Frontal cortex (tissue), 4 donors: Measurements from ENCODE around the gene AFAP1. TPM values are rescaled to one million over a fixed set of nuclear protein-coding genes. Genes with fewer than 3 reads are reported as not detected.
A peak's percentile ranks its signal among the peaks of the same experiment; 100 is the strongest.

Experiments used
- DNase-seq, 2 donors: peaks; one replicate each; pipeline ENCODE4 v3.0.0; 2012; ENCODE audit warnings: low spot score in 2 of 2
- FAIRE-seq: peaks from 2 replicates; lab custom pipeline; 2012; peaks lifted over from hg19 to GRCh38; lab: Jason Lieb, UNC
- total RNA-seq: library from RNA; depleted of rRNA; stranded (reverse); fragments of >200 nt; gene quantifications from one replicate; pipeline ENCODE4 v1.2.3, GENCODE V29; 2014
- donor health status: control.
- donor health status: control.
- donor health status: control.

The AFAP1 gene
- total RNA-seq, 1 donor from 2014 or later: 45.2 TPM

DNA sequence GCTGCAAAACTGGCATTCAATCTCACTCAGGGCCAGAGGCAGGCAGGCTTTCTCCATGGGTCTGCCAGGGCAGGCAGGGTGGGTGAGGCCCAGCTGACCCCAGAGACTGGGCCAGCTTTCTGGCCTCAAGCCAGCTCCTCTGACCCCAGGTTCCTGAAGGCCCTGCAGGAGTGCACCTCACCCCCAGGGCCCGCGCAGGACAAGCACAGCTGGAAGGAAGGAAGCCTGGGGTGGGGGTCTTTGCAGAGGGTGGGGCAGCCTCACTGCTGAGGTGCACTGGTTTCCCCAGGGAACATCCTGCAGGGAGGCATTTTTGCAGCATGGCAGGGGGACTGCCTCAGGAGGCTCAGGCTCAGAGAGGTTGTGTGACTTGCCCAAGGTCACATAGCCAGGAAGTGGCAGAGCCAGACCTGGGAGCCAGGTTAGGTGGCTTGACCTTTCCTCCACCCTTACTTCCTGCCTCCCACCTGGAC, 31.5 kb upstream of the AFAP1 start:
- FAIRE-seq (no peak), DNase-seq (no peak)

DNA sequence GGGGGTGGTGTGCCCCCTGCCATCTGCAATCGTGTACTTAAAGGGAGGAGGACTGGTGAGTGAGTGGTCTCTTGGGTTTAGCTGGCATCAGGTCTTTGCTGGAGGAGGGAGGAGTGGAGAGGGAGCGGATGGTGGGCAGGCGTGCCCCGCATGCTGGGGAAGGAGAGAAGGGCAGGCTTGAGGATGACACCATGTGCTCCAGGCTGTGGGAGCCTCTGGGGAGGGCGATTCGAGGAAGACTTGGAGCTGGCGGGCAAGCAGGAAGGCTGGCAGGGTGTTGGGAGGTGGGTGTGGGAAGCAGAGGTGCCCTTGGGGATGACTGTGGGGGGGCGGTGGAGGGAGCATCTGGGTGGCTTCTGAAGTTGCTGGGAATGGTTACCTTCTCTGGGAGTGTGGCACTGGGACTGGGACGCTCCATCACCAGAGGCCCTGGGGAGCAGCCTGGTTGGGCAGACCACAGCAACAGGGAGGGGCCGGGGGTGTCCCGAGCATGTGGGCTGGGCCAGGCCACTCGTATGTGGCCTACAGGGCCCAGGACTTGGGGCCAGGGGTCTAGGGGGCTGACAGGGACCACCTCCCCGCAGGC, 30.8 kb upstream of the AFAP1 start:
- FAIRE-seq (no peak), DNase-seq (no peak)

DNA sequence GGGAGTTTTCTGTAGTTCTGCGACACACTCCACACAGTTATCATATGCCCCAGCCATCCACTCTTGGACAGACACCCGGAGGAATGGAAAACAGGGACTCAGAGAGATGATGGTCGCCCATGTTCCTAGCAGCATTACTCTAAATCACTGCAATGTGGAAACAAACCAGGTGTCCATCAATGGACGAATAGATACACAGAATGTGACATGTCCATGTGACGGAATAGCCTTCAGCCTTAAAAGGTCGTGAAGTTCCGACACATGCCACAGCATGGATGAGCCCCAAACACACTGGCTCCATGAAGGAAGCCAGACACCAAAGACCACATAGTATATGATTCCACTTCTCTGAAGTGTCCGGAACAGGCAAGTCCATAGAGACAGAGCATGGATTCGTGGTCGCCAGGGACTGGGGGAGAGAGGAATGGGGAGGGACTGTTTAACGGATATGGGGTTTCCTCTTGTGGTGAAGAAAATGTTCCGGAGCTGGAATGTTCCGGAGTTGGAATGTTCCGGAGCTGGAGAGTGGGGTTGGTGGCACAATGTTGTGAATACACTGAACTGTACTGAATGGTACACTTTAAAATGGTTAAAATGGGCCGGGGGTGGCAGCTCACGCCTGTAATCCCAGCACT, 28.7 kb upstream of the AFAP1 start:
- FAIRE-seq (no peak), DNase-seq (no peak)

DNA sequence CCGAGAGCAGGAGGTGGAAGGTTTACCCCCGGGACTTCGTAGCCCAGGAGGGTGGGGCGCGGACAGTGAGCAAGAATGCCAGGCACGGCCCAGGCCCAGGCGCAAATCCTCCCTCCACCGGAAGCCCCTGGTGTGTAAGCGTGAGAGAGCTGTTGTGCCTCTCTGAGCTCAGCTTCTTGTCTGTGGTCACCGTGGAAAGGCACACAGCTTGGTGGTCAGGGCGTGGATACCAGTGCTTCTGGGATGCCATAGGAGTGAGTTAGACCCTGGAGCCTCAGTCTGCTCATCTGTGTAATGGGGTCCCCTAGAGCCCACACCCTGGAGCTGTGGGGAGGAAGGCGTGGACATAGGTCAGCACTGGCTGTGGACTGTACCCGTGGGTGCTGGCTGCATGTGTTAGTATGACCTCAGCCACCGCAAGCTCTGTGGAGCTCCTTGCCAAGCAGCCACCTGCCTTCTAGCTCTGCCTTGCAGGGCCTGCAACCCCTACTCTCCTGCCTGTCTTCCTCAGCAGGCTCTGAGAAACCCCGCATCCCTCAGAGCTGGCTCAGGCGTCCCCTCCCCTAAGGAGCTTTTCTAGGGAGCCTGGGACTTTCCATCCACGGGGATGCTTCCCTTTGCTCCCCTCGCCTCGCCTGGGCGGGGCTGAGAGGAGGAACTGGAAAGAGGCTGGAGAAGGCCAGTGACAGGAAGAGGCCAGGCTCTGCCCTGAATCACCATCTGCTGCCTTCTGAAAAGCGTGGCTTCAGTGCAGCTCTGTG, 28.0 kb upstream of the AFAP1 start:
- DNase-seq: no peak
- no peak for FAIRE-seq

DNA sequence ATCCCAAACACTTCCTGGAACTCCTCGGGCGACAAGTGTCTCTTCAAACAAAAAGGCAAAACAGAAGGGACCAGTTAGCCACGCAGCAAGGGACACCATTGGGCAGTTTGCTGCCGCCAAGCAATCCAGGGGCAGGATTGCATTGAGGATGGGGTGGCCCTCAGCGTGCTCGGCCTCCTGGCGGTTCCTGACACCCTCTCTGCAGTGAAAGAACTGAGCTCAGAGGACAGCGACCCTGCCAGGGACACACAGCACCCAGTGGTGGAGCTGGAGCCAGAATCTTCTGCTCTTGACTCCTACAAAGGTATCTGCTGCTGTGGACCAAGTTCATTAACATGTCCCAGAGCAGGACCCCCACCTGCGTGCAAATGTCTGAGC, 27.4 kb upstream of the AFAP1 start:
- FAIRE-seq: no peak
- no peak for DNase-seq

DNA sequence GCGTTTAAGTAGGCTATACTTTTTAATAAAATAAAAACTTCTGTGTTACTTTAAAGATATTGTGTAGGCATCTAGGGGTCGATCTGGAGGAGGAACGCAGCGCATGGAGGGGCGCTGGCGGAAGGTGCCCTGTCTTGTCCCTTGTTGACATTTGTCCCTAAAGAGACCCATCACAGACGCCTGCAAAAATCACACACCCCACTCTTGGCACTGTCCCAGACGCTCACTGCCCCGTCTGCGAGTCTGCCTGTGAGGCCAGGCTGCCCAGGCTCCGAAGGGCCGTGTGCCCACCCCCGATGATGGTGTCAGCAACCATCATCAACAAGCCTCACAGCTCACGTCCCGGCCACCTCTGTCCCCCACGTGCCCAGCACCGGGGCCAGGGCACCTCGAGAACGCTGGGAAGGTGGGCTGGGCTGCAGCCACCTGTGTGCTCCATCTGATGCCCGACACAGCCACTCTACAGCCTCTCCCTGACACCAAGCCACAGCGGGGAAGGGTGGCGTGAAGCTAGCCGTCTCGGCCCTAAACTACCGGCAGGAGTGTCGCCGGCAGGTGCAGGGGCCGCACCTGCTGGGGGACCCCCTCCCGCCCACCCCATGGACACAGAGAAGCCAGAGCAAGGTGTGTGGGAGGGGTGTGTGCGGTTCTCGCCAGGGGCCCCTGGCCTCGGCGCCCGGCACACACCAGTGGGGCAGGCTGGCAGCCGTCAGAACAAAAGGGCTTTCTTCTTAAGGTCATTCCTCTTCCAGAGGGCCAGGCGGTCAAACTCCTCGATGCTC, 26.8 kb upstream of the AFAP1 start:
- DNase-seq: no peak
- FAIRE-seq: no peak

DNA sequence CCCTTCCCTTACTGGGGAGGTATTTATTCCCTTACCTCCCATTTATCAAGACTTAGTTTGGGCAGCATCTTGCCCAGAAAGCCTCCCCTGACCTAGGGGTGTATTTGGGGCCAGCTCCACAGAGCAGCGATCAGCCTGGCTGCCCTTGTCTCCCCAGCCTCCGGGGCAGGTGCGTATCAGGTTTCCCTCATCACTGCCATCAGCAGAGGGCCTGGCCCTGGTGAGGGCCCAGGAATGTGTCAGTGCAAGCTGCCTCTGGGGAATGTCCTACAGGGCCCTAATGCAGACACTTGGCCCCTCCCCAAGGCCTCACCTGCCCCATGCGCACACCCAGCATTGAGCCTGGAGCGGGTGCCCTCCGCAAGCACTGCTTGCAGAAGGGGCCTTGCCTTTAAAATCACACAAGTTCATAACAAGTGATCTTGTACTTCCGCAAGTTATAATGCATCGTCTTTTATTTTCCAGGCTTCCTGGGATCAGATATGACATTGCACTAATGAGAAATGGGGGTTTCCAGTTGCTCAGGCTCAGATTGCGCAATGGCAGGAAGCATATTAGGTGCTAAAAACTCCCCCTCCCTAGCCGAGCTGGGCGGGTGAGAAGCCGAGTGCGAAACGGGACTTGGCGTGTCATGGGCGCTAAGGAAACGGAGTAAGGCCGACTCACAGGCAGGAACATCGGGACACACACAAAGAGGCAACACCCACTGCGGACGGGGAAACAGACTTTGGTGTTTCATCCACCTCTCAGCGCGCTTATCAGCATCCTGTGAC, 25.4 kb upstream of the AFAP1 start:
- FAIRE-seq: no peak
- no peak for DNase-seq

DNA sequence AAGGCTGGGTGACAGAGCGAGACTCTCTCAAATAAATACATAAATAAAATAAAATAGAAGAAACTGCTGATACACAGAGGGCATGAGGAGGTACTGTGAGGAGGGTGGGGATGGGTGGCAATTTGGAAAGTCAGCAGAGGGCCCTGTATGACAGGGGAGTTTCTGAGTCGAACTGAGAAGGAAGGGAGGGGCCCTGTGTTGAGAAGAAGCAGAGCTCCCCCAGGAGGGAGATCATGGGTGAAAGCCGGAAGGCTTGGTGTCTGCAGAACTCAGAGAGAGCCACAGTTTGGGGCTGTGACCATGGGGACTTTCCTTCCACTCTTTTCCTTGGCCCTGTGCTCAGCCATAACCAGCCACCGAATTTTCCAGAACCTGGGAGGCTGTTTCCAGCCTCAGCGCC, 24.8 kb upstream of the AFAP1 start:
- FAIRE-seq: no peak
- no peak for DNase-seq

DNA sequence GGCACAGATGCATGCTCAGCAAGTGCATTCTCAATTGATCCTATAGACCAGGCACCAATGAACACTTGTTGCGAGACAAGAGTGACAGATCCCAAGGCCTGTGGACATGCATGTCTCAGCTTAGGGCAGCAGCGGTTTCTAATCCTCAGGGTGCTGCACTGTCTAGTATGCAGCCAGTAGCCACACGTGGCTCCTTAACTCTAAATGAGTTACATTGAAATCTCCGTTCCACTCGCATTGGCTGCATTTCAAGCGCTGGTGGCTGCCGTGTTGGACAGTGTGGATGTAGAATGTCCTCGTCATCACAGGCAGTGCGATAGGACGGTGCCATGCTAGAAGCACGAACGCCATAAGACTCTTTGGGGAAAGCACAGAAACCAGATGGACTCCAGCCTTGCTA, 24.0 kb upstream of the AFAP1 start:
- no peak for FAIRE-seq
- no peak for DNase-seq

DNA sequence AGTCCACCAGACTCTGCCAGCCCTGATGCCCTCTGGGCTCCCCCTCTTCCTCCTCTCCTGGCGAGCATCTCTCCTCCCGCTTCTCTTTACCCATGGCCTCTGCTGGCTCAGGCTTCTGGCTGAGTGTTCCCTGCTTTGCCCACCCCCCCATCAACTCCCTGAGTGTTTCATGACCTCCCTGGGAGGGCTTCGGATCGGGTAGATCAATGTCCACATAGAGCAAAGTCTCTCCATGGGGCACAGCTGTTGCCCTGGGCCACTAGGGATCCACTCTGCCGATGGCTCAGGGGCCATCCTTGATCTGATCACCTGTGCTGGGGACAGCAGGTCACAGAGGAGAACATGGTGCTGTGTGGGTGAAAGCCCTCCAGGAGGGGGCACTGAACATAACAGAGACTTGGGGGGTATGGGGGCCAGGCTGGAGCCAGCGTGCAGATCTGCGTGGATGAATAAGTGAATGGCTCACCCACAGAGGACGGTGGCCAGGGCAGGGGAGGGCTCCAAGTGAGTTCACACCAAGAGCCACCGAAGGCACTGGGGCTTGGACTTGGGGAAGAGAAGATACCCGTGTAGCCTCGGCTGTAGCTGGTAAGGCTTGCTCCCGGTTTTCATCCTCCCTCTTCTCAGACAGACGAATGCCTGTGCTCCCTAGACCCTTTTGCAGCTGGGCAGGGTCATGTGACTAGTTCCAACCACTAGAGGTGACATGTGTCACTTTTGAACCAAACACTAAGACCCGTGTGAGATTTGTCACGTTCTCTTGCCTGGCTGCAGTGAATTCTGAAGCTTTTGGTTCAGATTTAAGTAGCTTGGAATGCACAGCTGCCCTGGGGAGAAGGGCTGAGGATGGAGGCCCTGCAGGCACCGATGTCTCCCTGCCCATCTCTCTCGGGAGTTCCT, 23.2 kb upstream of the AFAP1 start:
- DNase-seq: no peak
- no peak for FAIRE-seq

DNA sequence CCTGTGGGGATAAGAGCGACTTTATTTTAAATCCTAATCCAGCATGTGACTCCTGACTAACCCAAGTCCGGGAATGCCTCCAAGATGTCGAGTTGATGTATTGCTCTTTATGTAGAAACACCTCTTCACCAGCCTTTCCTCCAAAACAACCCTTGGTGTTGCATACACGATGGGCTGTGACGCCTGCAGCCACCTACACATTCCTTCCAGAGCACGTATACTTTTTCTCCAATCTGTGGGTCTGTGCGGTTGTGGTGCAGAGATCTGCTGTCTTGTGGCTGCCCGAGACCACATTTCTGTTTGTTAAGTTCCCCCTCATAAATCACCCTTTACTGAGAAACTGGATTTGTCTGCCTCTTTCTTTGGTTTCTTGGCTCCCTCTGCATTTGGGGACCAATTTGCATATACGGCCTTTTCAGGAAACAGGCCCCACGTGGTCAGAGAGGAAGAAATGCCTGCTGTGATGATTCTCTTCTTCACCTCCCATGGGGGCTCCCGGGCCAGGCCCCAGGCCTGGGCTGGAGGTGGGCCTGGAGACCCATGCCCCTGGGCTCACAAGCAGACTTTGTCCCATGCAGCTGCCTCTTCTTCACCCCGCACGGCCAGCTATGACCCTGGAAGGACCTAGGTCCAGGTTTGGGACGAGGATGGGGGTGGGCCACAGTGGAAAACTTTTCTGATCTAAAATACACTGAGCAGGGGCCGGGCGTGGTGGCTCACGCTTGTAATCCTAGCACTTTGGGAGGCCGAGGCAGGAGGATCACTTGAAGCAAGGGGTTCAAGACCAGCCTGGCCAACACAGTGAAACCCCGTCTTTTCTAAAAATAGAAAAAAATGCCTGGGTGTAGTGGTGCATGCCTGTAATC, 21.4 kb upstream of the AFAP1 start:
- DNase-seq (no peak), FAIRE-seq (no peak)

DNA sequence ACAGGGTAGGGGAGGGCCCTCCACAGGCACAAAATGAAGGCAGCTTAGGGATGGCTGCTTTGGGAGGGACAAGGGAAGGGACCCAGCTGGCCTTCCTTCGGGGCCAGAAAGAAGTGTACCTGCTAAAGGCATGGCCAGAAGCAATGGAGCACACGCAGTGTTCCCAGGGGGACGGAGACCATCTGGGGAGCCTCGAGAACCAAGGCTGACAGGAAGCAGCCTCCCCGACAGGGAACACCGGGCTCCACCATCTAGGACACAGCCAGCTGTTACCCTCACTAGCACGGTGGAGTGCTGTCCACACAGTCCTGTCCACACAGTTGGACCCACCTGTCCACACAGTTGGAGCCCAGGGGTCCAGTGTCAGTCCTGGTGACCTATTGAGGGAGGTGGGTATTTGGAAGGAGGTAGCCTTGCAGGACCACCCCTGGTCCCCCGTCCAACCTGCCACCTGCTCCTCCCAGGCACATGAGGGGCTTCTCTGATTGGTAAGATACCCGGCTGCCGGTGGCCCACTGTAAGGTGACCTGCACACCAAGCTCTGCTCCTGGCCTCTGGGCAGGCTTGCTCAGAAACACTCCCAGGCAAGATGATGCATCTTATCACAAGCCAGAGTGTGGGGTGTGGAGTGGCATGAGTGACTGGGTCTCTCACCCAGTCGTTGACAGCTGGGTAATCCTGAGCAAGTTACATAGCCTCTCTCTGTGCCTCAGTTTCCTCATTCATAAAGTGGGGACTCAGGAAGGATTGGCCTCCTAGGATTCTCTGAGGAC, 20.5 kb upstream of the AFAP1 start:
- FAIRE-seq (no peak), DNase-seq (no peak)

DNA sequence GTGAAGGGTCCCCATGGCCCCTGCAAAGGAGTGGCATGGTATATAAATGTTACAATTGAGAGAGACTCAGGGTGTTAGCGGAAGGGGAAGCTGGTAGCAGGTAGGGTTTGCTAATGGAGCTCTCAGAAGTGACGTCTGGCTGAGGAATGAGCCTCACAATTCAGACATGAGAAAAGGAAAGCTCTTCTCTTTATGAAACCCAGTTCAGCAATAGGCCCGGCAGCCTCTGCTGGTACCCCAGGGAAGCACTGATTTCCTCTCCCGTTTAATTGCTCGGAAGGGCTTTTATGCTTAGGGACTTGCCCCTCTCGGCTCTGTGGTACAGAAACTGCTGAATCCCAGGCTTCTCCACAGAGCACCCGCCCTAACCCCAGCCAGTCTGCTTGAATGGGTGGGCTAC, 19.4 kb upstream of the AFAP1 start:
- FAIRE-seq: no peak
- DNase-seq: no peak

DNA sequence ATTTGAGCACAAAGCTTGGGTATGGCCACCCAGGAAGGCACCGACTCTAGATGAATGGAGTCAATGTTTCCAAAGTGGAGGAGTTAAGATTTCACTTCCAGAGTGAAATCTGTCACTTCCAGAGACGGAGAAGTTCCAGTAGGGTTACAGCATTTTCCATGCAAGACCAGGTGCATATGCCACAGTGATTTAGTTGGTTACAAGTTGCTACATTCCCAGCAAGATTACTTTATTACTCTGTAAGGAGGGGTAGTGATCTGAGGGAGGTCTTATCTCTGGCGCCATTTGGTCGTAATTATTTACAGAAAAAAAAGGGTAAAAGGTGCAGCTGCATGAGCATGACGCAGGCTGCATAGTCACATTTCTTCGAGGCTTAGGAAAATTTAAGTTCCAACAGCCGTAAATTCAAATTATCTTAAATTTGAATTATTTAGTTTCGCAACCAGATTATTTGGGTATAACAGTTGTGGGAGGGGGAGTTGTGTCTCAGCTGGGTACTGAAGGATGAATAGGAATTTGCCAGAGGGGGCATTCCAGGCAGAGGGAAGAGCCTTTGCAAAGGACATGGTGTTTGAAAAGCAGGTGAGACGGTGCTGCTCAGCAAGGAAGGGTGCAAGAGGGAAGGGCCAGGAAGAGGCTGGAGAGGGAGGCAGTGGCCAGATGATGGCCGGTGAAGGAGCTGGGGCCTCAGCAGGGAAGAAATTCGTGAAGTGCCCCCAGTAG, 17.4 kb upstream of the AFAP1 start:
- DNase-seq (no peak), FAIRE-seq (no peak)

DNA sequence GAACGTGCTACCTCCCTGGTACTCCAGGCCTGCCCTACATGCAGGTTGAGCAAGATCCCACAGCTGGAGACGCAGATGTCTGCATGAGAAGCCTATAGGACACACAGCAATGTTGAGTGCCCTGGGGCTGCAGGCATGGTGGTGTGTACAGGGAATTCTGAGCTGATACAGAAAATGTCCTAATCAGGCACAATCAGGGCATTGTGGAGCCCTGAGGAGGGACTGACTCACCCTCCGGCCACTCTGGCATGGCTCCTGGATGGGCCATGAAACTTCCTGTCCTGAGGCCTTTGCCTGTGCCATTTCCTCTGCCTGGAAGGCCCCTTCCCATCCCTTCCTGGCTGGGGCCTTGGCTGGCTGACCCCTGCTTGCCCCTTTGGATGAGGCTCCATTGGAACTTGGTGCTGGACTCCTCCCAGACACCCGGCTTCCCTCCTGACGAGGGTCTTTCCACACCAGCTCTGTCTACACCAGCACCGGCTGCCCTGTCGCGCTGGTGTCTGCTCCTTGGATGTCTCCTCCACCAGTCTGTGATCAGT, 16.7 kb upstream of the AFAP1 start:
- DNase-seq: peak in 1 of 2 donors; percentile 52
- FAIRE-seq: no peak

DNA sequence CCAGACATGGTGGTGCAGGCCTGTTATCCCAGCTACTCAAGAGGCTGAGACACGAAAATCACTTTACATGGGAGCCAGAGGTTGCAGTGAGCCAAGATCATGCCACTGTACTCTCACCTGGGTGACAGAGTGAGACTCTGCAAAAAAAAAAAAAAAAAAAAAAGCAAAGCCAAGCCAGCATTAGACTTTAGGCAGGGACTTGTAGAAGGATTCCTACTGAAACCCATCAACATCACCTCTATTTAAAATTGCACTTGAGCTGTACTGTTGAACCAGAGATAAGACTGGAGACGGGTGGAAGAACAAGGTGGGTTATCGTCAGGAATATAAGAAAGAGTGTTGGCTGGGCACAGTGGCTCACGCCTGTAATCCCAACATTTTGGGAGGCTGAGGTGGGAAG, 15.7 kb upstream of the AFAP1 start:
- FAIRE-seq (no peak), DNase-seq (no peak)
